ENCODE measurements around the gene DOCK6. TPM values are rescaled to one million over a fixed set of nuclear protein-coding genes. Genes with fewer than 3 reads are reported as not detected.

Gene DOCK6
- total RNA-seq, 1 experiment from 2014 or later, result 19.4 TPM

DNA sequence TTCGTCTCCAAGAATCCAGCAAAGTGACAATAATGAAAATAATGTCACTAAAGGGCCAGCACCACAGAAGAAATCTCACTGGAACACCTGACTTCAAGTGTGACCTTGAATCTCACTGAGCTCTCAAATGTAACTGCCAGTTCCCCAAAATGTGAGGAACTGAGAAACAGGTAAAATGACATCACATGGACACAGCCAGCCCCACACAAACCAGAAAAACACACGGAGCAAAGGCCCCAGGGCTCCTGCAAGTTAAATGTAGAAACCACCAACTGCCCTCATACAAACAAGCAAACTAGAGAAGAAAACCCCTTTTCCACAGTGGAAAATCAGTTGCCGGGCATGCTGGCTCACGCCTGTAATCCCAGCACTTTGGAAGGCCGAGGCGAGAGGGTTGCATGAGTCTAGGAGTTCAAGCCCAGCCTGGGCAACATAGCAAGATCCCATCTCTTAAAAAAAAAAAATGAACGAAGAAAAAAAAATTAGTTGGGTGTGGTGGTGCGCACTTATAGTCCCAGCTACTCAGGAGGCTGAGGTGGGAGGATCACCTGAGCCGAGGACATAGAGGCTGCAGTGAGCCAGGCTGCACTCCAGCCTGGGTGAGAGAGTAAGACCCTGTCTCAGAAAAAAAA, 56.3 kb downstream of the DOCK6 start:
- ChIA-PET POLR2A (no interaction called here), CTCF (no interaction called here)
- peaks cover 5% of the 10 kb centered on the region; the same call in 1 of the 2 replicates for H3K4me1 ChIP-seq (ENCODE audit: control insufficient read depth, insufficient read depth, low read length)
- H3K9me3 ChIP-seq (ENCODE audit: control insufficient read depth, insufficient read depth, low read depth, low read length), result no peaks in the 10 kb centered on the region
- BruUV-seq (replicated peaks), result no TSS peak
- intact Hi-C loops (cut with micrococcal nuclease; ENCODE audit: unreplicated experiment) (no loop called here), in situ Hi-C loops (cut with HindIII; ENCODE audit: low pct_unique_long_range_greater_than_20kb, low sequenced_read_pairs) (no loop called here)
- no peak overlapping the region for H3K27ac ChIP-seq (ENCODE audit: low read length)
- DNase-seq (ENCODE audit: low read depth, low spot score), result no peak
- TF ChIP-seq SIN3A (IDR thresholded peaks at IDR 0.05; ENCODE audit: borderline replicate concordance, insufficient read depth, low read depth, low read length) (no peak), TCF7L2 (IDR thresholded peaks at IDR 0.05; ENCODE audit: low read depth, low read length) (no peak), POLR2AphosphoS5 (IDR thresholded peaks at IDR 0.05; ENCODE audit: low read depth, low read length) (no peak), REST (IDR thresholded peaks at IDR 0.05; ENCODE audit: insufficient read depth in 1 of 2, low read depth in 2 of 2, low read length in 1 of 2) (no peak)
- TF ChIP-seq, protein P1, sequence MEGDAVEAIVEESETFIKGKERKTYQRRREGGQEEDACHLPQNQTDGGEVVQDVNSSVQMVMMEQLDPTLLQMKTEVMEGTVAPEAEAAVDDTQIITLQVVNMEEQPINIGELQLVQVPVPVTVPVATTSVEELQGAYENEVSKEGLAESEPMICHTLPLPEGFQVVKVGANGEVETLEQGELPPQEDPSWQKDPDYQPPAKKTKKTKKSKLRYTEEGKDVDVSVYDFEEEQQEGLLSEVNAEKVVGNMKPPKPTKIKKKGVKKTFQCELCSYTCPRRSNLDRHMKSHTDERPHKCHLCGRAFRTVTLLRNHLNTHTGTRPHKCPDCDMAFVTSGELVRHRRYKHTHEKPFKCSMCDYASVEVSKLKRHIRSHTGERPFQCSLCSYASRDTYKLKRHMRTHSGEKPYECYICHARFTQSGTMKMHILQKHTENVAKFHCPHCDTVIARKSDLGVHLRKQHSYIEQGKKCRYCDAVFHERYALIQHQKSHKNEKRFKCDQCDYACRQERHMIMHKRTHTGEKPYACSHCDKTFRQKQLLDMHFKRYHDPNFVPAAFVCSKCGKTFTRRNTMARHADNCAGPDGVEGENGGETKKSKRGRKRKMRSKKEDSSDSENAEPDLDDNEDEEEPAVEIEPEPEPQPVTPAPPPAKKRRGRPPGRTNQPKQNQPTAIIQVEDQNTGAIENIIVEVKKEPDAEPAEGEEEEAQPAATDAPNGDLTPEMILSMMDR (IDR thresholded peaks at IDR 0.05), result no peak
- no peaks in the 10 kb centered on the region for H3K36me3 ChIP-seq (ENCODE audit: control insufficient read depth, insufficient read depth, low read length)
- no peak for ATAC-seq
- no peak overlapping the region for H3K4me3 ChIP-seq (ENCODE audit: low read depth in 2 of 2, low read length in 2 of 2)
- H3K27me3 ChIP-seq (ENCODE audit: control insufficient read depth, insufficient read depth, low read length), result no peaks in the 10 kb centered on the region

DNA sequence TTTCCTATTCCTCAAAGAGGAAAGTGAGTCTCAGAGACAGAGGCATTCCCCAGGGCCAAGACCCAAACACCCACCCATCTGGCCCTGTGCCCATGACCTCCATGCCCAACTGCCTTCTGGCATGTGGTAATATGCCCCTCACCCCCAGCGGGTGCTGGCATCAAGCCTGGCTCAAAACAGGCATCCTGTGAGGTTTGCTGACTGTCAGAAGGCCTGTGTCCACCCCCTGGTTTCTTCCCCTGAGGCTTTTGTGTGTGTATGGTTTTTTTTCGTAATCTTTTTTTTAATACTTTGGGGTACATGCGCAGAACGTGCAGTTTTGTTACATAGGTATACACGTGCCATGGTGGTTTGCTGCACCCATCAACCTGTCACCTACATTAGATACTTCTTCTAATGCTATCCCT, 57.4 kb downstream of the DOCK6 start:
- BruUV-seq (replicated peaks), result no TSS peak
- intact Hi-C loops (cut with micrococcal nuclease; ENCODE audit: unreplicated experiment), result loop anchor here (5.0 kb wide), 1 partner anchor 68 kb away; no protein-coding TSS in a partner anchor
- peaks cover 5% of the 10 kb centered on the region; the same call in 1 of the 2 replicates for H3K4me1 ChIP-seq (ENCODE audit: control insufficient read depth, insufficient read depth, low read length)
- TF ChIP-seq, protein P1 (IDR thresholded peaks at IDR 0.05), result no peak
- no peak for TF ChIP-seq REST (IDR thresholded peaks at IDR 0.05; ENCODE audit: insufficient read depth in 1 of 2, low read depth in 2 of 2, low read length in 1 of 2)
- TF ChIP-seq POLR2AphosphoS5 (IDR thresholded peaks at IDR 0.05; ENCODE audit: low read depth, low read length), result no peak
- no peak for TF ChIP-seq SIN3A (IDR thresholded peaks at IDR 0.05; ENCODE audit: borderline replicate concordance, insufficient read depth, low read depth, low read length)
- no peak for TF ChIP-seq TCF7L2 (IDR thresholded peaks at IDR 0.05; ENCODE audit: low read depth, low read length)
- H3K27ac ChIP-seq (ENCODE audit: low read length), result no peak overlapping the region
- H3K36me3 ChIP-seq (ENCODE audit: control insufficient read depth, insufficient read depth, low read length), result no peaks in the 10 kb centered on the region
- no peak for ATAC-seq
- ChIA-PET CTCF (no interaction called here), POLR2A (no interaction called here)
- DNase-seq (ENCODE audit: low read depth, low spot score), result no peak
- no peak overlapping the region for H3K4me3 ChIP-seq (ENCODE audit: low read depth in 2 of 2, low read length in 2 of 2)
- in situ Hi-C loops (cut with HindIII; ENCODE audit: low pct_unique_long_range_greater_than_20kb, low sequenced_read_pairs), result no loop called here
- H3K9me3 ChIP-seq (ENCODE audit: control insufficient read depth, insufficient read depth, low read depth, low read length), result no peaks in the 10 kb centered on the region
- no peaks in the 10 kb centered on the region for H3K27me3 ChIP-seq (ENCODE audit: control insufficient read depth, insufficient read depth, low read length)
